HT1080 (cell line): ENCODE results near the gene MAN1A2. TPM values are rescaled to one million over a fixed set of nuclear protein-coding genes. Genes with fewer than 3 reads are reported as not detected.
"Not testable (repeated sequence)": the region's sequence is repeated elsewhere in the genome, so short reads cannot be mapped to it uniquely, and the experiment has no call there.

Experiments
- DNase-seq: peaks from one replicate; pipeline ENCODE4 v3.0.0-alpha.2; 2015; ENCODE audit warnings: low read depth
- total RNA-seq: library from RNA; depleted of rRNA; stranded (reverse); fragments of >200 nt; shearing (Covaris generic); gene quantifications from 2 replicates; pipeline ENCODE4 v1.2.3, GENCODE V29; 2014

Gene MAN1A2
- total RNA-seq, 1 experiment from 2014 or later: 28.6 TPM

DNA sequence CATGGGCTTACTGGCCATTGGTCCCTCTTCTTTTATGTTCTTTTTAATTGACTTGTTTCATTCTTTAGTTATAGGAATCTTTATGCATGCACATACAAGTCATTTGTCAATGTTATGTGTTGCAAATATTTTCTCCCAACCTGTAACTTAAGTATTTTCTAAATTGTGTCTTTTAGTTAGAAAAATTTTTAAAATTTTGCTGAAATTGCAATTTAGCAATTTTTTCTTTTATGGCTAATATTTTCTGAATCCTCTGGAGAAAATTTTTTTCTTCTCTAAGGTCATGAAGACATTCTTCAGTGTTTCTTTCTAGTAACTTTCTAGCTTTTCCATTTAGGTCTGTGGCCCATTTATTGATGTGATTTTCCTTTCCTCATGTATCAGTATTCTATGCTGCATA, 189.7 kb downstream of the MAN1A2 start:
- no peak for DNase-seq

GRCh38 chr1:117558451-117558850, 191.2 kb downstream of the MAN1A2 start:
- not testable (repeated sequence) for DNase-seq

DNA sequence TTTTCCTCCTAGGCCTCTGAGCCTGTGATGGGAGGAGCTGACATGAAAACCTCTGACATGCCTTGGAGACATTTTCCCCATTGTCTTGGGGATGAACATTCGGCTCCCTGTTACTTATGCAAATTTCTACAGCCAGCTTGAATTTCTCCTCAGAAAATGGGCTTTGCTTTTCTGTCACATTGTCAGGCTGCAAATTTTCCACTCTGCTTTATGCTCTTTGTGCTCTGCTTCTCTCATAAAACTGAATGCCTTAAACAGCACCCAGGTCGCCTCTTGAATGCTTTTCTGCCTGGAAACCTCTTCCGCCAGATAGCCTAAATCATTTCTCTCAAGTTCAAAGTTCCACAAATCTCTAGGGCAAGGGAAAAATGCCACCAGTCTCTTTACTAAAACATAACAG, 191.9 kb downstream of the MAN1A2 start:
- DNase-seq: no peak

DNA sequence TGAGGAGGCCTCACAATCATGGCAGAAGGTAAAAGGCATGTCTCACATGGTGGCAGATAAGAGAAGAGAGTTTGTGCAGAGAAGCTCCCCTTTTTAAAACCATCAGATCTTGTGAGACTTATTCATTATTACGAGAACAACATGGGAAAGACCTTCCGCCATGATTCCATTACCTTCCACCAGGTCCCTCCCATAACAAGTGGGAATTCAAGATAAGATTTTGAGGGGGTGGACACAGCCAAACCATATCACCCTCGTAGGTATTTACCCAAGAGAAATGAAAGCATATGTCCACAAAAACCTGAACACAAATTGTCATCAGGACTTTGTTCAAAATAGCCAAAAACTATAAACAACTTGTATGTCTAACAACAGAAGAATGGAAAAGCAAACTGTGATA, 192.7 kb downstream of the MAN1A2 start:
- DNase-seq: no peak

DNA sequence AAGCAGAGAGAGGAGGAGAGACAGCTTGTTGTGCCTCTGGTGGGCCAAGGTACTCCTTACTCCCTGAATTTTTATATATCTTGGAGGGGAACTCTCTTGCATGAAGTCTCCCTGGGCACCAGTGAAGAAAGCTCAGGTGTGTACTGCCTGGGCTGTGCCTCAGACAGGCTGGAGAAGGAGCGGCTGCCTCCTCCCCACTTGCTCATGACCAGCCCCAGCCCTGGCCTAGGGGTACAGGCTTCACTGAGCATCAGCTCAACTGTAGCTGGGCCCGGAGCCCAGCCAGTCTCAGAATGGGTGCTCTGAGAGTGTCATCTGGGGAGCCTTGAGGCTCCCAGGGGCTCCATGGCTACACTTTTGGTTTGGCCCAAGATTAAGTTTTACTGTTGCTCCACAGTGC, 193.8 kb downstream of the MAN1A2 start:
- DNase-seq: no peak

GRCh38 chr1:117561551-117561950, 194.3 kb downstream of the MAN1A2 start:
- DNase-seq: no peak

GRCh38 chr1:117562581-117563491, 195.6 kb downstream of the MAN1A2 start:
- DNase-seq: no peak

- DNase-seq: no peak
These were observed 196.2 kb downstream of the MAN1A2 start for GRCh38 chr1:117563492-117563875.

- DNase-seq: no peak
These were observed 197.2 kb downstream of the MAN1A2 start for GRCh38 chr1:117564227-117565075.

GRCh38 chr1:117565076-117565556, 197.9 kb downstream of the MAN1A2 start:
- no peak for DNase-seq

GRCh38 chr1:117565745-117566455, 198.7 kb downstream of the MAN1A2 start:
- DNase-seq: no peak

GRCh38 chr1:117566556-117566955, 199.3 kb downstream of the MAN1A2 start:
- DNase-seq: no peak

- DNase-seq: no peak
These were observed 200.2 kb downstream of the MAN1A2 start for GRCh38 chr1:117567435-117567834.

DNA sequence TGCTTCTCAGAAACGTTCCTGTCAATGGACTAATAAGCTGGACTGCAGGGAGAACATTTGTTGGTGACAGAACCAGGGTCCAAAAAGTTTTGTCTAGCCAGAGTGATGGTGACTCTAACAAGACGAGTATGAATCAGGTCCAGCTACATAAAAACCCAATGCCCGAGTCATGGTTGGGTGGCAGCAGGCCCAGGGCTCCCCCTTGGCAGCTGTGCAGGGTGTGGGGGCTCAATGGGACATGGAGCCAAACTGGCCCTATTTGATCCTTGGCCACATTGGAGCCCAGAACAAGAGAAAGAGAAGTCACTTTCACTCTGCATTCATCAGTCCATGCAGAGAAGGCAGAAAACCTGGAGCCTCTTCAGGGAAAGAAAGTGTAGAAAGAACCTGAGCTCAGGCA, 200.7 kb downstream of the MAN1A2 start:
- no peak for DNase-seq

GRCh38 chr1:117568999-117569398, 201.8 kb downstream of the MAN1A2 start:
- no peak for DNase-seq

- DNase-seq: no peak
These were observed 202.6 kb downstream of the MAN1A2 start for GRCh38 chr1:117569856-117570255.

GRCh38 chr1:117570988-117571409, 203.8 kb downstream of the MAN1A2 start:
- no peak for DNase-seq

- DNase-seq: no peak
These were observed 204.2 kb downstream of the MAN1A2 start for GRCh38 chr1:117571496-117571895.

GRCh38 chr1:117572546-117572945, 205.3 kb downstream of the MAN1A2 start:
- DNase-seq: no peak

DNA sequence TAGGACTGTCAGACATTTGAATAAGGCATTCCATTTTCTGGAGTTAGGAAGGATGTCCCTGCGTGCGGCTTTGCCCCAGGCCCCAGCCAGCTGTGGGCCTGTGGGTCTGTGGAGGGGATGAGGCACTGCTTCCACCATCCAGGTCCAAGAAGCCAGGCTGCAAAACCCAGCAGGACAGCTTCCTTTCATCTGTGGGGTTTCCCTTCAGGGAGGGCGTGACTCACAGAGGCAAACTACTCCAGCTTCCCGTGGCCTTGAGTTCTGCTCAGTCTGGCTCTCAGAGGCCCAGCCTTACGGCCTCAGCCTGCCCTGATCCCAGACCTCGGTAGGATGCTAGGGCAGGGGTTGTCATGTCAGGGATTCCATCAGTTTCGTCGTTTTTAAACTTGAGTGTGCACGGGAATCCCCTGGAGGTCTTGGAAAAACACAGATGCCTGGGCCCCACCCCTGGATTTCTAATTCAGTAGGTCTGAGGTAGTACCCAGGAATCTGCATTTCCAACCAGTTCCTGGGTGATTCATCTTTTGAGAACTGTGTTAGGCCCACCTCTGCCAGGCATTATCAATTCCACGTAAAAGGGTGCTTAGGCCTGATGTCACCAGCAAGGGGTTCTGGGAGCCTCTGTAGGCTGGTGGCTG, 206.3 kb downstream of the MAN1A2 start:
- DNase-seq: peak; percentile 59
